GM12892 (cell line): Measurements from ENCODE around the gene PIMREG.

Experiments
- POLR2A ChIP-seq: IDR thresholded peaks from 2 replicates; pipeline ENCODE4 v1.6.1; 2011; ENCODE audit warnings: low read depth, low read length, control low read depth
- POLR2AphosphoS5 ChIP-seq: IDR thresholded peaks from 2 replicates; pipeline ENCODE4 v1.6.1; 2011; ENCODE audit warnings: low read depth, low read length, control low read depth
- TAF1 ChIP-seq: IDR thresholded peaks from 2 replicates; pipeline ENCODE4 v1.6.1; 2011; ENCODE audit warnings: low read depth, mild to moderate bottlenecking, control low read depth, low read length, borderline replicate concordance

GRCh38 chr17:6454495-6455320, 10.5 kb downstream of the PIMREG start:
- TF ChIP-seq POLR2AphosphoS5 = no peak
- TF ChIP-seq POLR2A = no peak
- no peak for TF ChIP-seq TAF1
